HEK293 (cell line): ENCODE data around the gene SIRPB1.

ENCODE experiments used
- CTCF ChIA-PET: fragments of 350-600 bp; formaldehyde crosslinking; extraction: SDS; loops from one replicate; lab custom pipeline; 2021; ENCODE audit warnings: antibody characterized with exemption; lab: Yijun Ruan, JAX
- POLR2A ChIA-PET: fragments of 300-600 bp; formaldehyde crosslinking; extraction: SDS; loops from one replicate; lab custom pipeline; 2020; ENCODE audit warnings: antibody characterized with exemption, inconsistent platforms; lab: Yijun Ruan, JAX
- H3K27ac ChIP-seq: fragments of 200-500 bp; sonication (Bioruptor generic); 2 replicates; pipeline ENCODE4 v1.5.1; 2014; ENCODE audit warnings: low read depth, low read length, control low read depth, inconsistent platforms; ENCODE audit errors: extremely low read depth
- H3K36me3 ChIP-seq, 2 experiments: fragments of 200-500 bp in 1 of 2; sonication (Bioruptor generic) in 1 of 2; 1 replicate in 1 of 2; 2 replicates in 1 of 2; pipeline ENCODE4 v1.5.1; 2014 to 2017; ENCODE audit warnings: inconsistent platforms in 2 of 2, low read length in 2 of 2; ENCODE audit not compliant: control insufficient read depth in 2 of 2, insufficient read depth in 1 of 2
- H3K4me1 ChIP-seq: fragments of 200-500 bp; sonication (Bioruptor generic); 2 replicates; pipeline ENCODE4 v1.5.1; 2014; ENCODE audit warnings: mild to moderate bottlenecking, low read length, inconsistent platforms; ENCODE audit not compliant: control insufficient read depth, insufficient read depth
- H3K4me3 ChIP-seq: 2 replicates; pipeline ENCODE4 v1.5.1; 2011; ENCODE audit warnings: low read depth, mild to moderate bottlenecking, control low read depth, low read length, moderate library complexity
- H3K9me3 ChIP-seq: fragments of 200-500 bp; sonication (Bioruptor generic); 2 replicates; pipeline ENCODE4 v1.5.1; 2014; ENCODE audit warnings: low read depth, low read length, inconsistent platforms; ENCODE audit not compliant: control insufficient read depth, insufficient read depth
- GLI2 ChIP-seq: fragments of 450-650 bp; formaldehyde crosslinking; IDR thresholded peaks from 2 replicates; pipeline ENCODE4; 2017; ENCODE audit warnings: missing biosample characterization, missing genetic modification characterization, low read depth, borderline replicate concordance
- KLF10 ChIP-seq: fragments of 450-650 bp; IDR thresholded peaks from 2 replicates; pipeline ENCODE4 v1.5.1; 2018; ENCODE audit warnings: missing biosample characterization, mild to moderate bottlenecking, missing genetic modification characterization
- MZF1 ChIP-seq: fragments of 450-650 bp; formaldehyde crosslinking; IDR thresholded peaks from 2 replicates; pipeline ENCODE4 v1.5.1; 2017; ENCODE audit warnings: missing biosample characterization, missing genetic modification characterization, borderline replicate concordance
- REPIN1 ChIP-seq: fragments of 450-650 bp; formaldehyde crosslinking; IDR thresholded peaks from 2 replicates; pipeline ENCODE4 v1.5.1; 2017; ENCODE audit warnings: missing biosample characterization, missing genetic modification characterization, low read depth
- SALL2 ChIP-seq: fragments of 450-650 bp; formaldehyde crosslinking; IDR thresholded peaks from 2 replicates; pipeline ENCODE4 v1.5.0; 2017; ENCODE audit warnings: missing biosample characterization, mild to moderate bottlenecking, missing genetic modification characterization, borderline replicate concordance
- SP2 ChIP-seq: fragments of 450-650 bp; formaldehyde crosslinking; IDR thresholded peaks from 2 replicates; pipeline ENCODE4 v1.5.1; 2016; ENCODE audit warnings: missing biosample characterization, missing genetic modification characterization
- ZBTB7A ChIP-seq: fragments of 450-650 bp; formaldehyde crosslinking; IDR thresholded peaks from 2 replicates; pipeline ENCODE4 v1.5.1; 2016; ENCODE audit warnings: low read depth, missing biosample characterization, missing genetic modification characterization
- ZNF114 ChIP-seq: fragments of 450-650 bp; formaldehyde crosslinking; IDR thresholded peaks from 2 replicates; pipeline ENCODE4 v1.5.0; 2017; ENCODE audit warnings: missing biosample characterization, missing genetic modification characterization
- ZNF132 ChIP-seq: fragments of 450-650 bp; formaldehyde crosslinking; IDR thresholded peaks from 2 replicates; pipeline ENCODE4 v1.5.1; 2017; ENCODE audit warnings: missing biosample characterization, missing genetic modification characterization, borderline replicate concordance
- ZNF16 ChIP-seq: fragments of 450-650 bp; formaldehyde crosslinking; IDR thresholded peaks from 2 replicates; pipeline ENCODE4 v1.5.1; 2016; ENCODE audit warnings: low read depth, missing biosample characterization, missing genetic modification characterization
- ZNF248 ChIP-seq: fragments of 450-650 bp; formaldehyde crosslinking; IDR thresholded peaks from 2 replicates; pipeline ENCODE4 v1.5.1; 2017; ENCODE audit warnings: missing biosample characterization, missing genetic modification characterization
- ZNF48 ChIP-seq: fragments of 450-650 bp; formaldehyde crosslinking; IDR thresholded peaks from 2 replicates; pipeline ENCODE4 v1.5.1; 2016; ENCODE audit warnings: missing biosample characterization, missing genetic modification characterization
- ZNF530 ChIP-seq: fragments of 450-650 bp; formaldehyde crosslinking; IDR thresholded peaks from 2 replicates; pipeline ENCODE4 v1.5.1; 2016; ENCODE audit warnings: low read depth, missing biosample characterization, missing genetic modification characterization
- ZNF747 ChIP-seq: fragments of 450-650 bp; formaldehyde crosslinking; IDR thresholded peaks from 2 replicates; pipeline ENCODE4 v1.5.1; 2016; ENCODE audit warnings: missing biosample characterization, missing genetic modification characterization
- ZNF777 ChIP-seq: fragments of 450-650 bp; formaldehyde crosslinking; IDR thresholded peaks from 2 replicates; pipeline ENCODE4 v1.5.1; 2017; ENCODE audit warnings: missing biosample characterization, missing genetic modification characterization, borderline replicate concordance
- ZNF791 ChIP-seq: fragments of 450-650 bp; formaldehyde crosslinking; IDR thresholded peaks from 2 replicates; pipeline ENCODE4 v1.5.1; 2016; ENCODE audit warnings: missing biosample characterization, missing genetic modification characterization
- ZNF843 ChIP-seq: fragments of 450-650 bp; formaldehyde crosslinking; IDR thresholded peaks from 2 replicates; pipeline ENCODE4 v1.5.1; 2016; ENCODE audit warnings: missing biosample characterization, missing genetic modification characterization
- ZSCAN16 ChIP-seq: fragments of 450-650 bp; formaldehyde crosslinking; IDR thresholded peaks from 2 replicates; pipeline ENCODE4 v1.5.1; 2016; ENCODE audit warnings: missing biosample characterization, missing genetic modification characterization
- TF ChIP-seq, protein P1 (sequence below): fragments of 450-650 bp; formaldehyde crosslinking; IDR thresholded peaks from 2 replicates; pipeline ENCODE4 v1.5.1; 2016; ENCODE audit warnings: missing biosample characterization, missing genetic modification characterization
- TF ChIP-seq, protein P2 (sequence below): fragments of 450-650 bp; formaldehyde crosslinking; IDR thresholded peaks from 2 replicates; pipeline ENCODE4 v1.5.1; 2017; ENCODE audit warnings: missing biosample characterization, missing genetic modification characterization
- TF ChIP-seq, protein P3 (sequence below): fragments of 450-650 bp; formaldehyde crosslinking; conservative IDR thresholded peaks from 2 replicates; pipeline ENCODE4 v1.5.1; 2016; ENCODE audit warnings: low read depth, missing biosample characterization, missing genetic modification characterization
- TF ChIP-seq, protein P4 (sequence below): fragments of 450-650 bp; formaldehyde crosslinking; IDR thresholded peaks from 2 replicates; pipeline ENCODE4 v1.5.1; 2016; ENCODE audit warnings: missing biosample characterization, missing genetic modification characterization
- TF ChIP-seq, protein P5 (sequence below): IDR thresholded peaks from 2 replicates; pipeline ENCODE4 v1.6.1; 2011; ENCODE audit warnings: mild to moderate bottlenecking, low read depth, low read length, borderline replicate concordance
- TF ChIP-seq, protein P6 (sequence below): fragments of 450-650 bp; formaldehyde crosslinking; conservative IDR thresholded peaks from 2 replicates; pipeline ENCODE4 v1.5.1; 2016; ENCODE audit warnings: low read depth, missing biosample characterization, missing genetic modification characterization

SIRPB1 gene

DNA sequence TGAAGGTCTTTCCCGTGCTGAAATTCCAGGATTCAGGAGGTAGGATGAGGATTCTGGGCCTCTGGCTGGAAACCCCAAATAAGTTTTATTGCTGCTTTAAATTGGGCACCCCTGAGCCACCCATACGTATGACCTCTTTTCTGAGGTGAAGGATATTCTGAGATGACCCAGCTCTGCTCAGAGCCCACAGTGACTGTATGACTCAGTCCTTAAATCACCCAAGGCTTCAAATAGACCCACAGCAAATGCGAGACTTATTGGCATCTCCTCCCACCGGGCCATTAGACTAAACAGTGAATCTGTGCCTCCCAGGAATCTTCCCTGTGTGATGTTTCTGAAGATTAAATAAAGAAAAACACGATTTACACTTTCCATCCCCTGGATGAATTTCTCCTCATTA, 28.3 kb upstream of the SIRPB1 start:
- CTCF ChIA-PET = interaction anchor here (0.6 kb wide), 1 partner anchor 1741 kb away, joined by 3 read pairs; no protein-coding TSS in a partner anchor

DNA sequence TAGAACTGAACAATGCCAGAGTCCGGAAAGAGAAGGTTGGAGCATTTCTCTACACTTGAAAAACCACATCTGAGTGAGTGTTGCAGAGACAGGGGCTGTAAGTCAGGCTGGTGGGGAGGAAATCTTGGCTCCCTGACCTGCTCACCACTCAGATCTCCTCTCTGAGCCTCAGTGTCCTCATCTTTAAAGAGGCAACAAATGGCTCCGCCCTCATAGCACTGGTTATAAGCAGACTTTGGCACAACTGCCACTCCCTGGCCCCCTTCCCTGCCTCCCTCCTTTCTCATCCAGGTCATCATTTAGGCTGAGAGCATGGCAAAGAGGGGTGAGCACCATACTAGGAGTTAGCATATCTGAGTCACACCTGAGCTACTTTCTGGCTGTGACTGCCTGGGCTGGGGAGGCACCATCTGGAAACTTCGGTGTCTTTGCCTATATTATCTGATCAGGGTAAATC, 27.2 kb upstream of the SIRPB1 start:
- ChIA-PET CTCF (interaction anchor here (0.5 kb wide), 1 partner anchor 523 kb away, joined by 3 read pairs; no protein-coding TSS in a partner anchor), POLR2A (no interaction called here)
- Histone ChIP-seq H3K9me3 (no peaks in the 10 kb centered on the region), H3K4me3 (no peak overlapping the region), H3K4me1 (no peaks in the 10 kb centered on the region; the same call in 1 of the 2 replicates)
- TF ChIP-seq ZSCAN16 (tag by site-specific recombination) (no peak), ZBTB7A (no peak), GLI2 (tag by site-specific recombination) (no peak), ZNF777 (no peak), ZNF48 (tag by site-specific recombination) (no peak), ZNF791 (tag by site-specific recombination) (no peak), ZNF114 (tag by site-specific recombination) (no peak), ZNF843 (no peak), MZF1 (tag by site-specific recombination) (no peak), SALL2 (tag by site-specific recombination) (no peak)
- TF ChIP-seq, protein P1, sequence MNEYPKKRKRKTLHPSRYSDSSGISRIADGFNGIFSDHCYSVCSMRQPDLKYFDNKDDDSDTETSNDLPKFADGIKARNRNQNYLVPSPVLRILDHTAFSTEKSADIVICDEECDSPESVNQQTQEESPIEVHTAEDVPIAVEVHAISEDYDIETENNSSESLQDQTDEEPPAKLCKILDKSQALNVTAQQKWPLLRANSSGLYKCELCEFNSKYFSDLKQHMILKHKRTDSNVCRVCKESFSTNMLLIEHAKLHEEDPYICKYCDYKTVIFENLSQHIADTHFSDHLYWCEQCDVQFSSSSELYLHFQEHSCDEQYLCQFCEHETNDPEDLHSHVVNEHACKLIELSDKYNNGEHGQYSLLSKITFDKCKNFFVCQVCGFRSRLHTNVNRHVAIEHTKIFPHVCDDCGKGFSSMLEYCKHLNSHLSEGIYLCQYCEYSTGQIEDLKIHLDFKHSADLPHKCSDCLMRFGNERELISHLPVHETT (tag by site-specific recombination) = no peak
- TF ChIP-seq, protein P2, sequence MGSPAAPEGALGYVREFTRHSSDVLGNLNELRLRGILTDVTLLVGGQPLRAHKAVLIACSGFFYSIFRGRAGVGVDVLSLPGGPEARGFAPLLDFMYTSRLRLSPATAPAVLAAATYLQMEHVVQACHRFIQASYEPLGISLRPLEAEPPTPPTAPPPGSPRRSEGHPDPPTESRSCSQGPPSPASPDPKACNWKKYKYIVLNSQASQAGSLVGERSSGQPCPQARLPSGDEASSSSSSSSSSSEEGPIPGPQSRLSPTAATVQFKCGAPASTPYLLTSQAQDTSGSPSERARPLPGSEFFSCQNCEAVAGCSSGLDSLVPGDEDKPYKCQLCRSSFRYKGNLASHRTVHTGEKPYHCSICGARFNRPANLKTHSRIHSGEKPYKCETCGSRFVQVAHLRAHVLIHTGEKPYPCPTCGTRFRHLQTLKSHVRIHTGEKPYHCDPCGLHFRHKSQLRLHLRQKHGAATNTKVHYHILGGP (tag by site-specific recombination) = no peak
- TF ChIP-seq, protein P3, sequence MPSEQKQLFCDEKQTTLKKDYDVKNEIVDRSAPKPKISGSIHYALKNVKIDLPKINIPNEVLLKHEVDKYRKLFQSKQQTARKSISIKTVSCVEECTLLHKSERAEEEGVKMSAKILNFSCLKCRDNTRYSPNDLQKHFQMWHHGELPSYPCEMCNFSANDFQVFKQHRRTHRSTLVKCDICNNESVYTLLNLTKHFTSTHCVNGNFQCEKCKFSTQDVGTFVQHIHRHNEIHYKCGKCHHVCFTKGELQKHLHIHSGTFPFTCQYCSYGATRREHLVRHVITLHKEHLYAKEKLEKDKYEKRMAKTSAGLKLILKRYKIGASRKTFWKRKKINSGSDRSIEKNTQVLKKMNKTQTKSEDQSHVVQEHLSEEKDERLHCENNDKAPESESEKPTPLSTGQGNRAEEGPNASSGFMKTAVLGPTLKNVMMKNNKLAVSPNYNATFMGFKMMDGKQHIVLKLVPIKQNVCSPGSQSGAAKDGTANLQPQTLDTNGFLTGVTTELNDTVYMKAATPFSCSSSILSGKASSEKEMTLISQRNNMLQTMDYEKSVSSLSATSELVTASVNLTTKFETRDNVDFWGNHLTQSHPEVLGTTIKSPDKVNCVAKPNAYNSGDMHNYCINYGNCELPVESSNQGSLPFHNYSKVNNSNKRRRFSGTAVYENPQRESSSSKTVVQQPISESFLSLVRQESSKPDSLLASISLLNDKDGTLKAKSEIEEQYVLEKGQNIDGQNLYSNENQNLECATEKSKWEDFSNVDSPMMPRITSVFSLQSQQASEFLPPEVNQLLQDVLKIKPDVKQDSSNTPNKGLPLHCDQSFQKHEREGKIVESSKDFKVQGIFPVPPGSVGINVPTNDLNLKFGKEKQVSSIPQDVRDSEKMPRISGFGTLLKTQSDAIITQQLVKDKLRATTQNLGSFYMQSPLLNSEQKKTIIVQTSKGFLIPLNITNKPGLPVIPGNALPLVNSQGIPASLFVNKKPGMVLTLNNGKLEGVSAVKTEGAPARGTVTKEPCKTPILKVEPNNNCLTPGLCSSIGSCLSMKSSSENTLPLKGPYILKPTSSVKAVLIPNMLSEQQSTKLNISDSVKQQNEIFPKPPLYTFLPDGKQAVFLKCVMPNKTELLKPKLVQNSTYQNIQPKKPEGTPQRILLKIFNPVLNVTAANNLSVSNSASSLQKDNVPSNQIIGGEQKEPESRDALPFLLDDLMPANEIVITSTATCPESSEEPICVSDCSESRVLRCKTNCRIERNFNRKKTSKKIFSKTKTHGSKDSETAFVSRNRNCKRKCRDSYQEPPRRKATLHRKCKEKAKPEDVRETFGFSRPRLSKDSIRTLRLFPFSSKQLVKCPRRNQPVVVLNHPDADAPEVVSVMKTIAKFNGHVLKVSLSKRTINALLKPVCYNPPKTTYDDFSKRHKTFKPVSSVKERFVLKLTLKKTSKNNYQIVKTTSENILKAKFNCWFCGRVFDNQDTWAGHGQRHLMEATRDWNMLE = no peak
- TF ChIP-seq, protein P4, sequence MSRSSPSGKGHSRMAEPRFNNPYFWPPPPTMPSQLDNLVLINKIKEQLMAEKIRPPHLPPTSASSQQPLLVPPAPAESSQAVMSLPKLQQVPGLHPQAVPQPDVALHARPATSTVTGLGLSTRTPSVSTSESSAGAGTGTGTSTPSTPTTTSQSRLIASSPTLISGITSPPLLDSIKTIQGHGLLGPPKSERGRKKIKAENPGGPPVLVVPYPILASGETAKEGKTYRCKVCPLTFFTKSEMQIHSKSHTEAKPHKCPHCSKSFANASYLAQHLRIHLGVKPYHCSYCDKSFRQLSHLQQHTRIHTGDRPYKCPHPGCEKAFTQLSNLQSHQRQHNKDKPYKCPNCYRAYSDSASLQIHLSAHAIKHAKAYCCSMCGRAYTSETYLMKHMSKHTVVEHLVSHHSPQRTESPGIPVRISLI = no peak
- TF ChIP-seq, protein P5, sequence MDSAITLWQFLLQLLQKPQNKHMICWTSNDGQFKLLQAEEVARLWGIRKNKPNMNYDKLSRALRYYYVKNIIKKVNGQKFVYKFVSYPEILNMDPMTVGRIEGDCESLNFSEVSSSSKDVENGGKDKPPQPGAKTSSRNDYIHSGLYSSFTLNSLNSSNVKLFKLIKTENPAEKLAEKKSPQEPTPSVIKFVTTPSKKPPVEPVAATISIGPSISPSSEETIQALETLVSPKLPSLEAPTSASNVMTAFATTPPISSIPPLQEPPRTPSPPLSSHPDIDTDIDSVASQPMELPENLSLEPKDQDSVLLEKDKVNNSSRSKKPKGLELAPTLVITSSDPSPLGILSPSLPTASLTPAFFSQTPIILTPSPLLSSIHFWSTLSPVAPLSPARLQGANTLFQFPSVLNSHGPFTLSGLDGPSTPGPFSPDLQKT = no peak
- TF ChIP-seq, all 188 proteins: peak for 0
- no peaks in the 10 kb centered on the region for H3K36me3 ChIP-seq
- H3K27ac ChIP-seq = no peak overlapping the region

More for the DNA sequence above, 28.3 kb upstream of the SIRPB1 start:
- Histone ChIP-seq H3K36me3 (no peaks in the 10 kb centered on the region), H3K4me1 (no peaks in the 10 kb centered on the region; the same call in 1 of the 2 replicates), H3K27ac (no peak overlapping the region)
- POLR2A ChIA-PET = no interaction called here
- TF ChIP-seq ZNF747 (tag by site-specific recombination) (no peak), ZNF248 (tag by site-specific recombination) (no peak), KLF10 (no peak), SP2 (tag by site-specific recombination) (no peak), REPIN1 (tag by site-specific recombination) (no peak), ZNF16 (tag by site-specific recombination) (no peak), ZNF132 (tag by site-specific recombination) (no peak), ZNF530 (tag by site-specific recombination) (no peak)
- TF ChIP-seq, protein P6, sequence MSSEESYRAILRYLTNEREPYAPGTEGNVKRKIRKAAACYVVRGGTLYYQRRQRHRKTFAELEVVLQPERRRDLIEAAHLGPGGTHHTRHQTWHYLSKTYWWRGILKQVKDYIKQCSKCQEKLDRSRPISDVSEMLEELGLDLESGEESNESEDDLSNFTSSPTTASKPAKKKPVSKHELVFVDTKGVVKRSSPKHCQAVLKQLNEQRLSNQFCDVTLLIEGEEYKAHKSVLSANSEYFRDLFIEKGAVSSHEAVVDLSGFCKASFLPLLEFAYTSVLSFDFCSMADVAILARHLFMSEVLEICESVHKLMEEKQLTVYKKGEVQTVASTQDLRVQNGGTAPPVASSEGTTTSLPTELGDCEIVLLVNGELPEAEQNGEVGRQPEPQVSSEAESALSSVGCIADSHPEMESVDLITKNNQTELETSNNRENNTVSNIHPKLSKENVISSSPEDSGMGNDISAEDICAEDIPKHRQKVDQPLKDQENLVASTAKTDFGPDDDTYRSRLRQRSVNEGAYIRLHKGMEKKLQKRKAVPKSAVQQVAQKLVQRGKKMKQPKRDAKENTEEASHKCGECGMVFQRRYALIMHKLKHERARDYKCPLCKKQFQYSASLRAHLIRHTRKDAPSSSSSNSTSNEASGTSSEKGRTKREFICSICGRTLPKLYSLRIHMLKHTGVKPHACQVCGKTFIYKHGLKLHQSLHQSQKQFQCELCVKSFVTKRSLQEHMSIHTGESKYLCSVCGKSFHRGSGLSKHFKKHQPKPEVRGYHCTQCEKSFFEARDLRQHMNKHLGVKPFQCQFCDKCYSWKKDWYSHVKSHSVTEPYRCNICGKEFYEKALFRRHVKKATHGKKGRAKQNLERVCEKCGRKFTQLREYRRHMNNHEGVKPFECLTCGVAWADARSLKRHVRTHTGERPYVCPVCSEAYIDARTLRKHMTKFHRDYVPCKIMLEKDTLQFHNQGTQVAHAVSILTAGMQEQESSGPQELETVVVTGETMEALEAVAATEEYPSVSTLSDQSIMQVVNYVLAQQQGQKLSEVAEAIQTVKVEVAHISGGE (tag by site-specific recombination) = no peak
- TF ChIP-seq, all 188 proteins: peak for 0
- Histone ChIP-seq H3K9me3 (no peaks in the 10 kb centered on the region), H3K4me3 (no peak overlapping the region)
